Measurements from ENCODE around the gene LY6G6C.

DNA sequence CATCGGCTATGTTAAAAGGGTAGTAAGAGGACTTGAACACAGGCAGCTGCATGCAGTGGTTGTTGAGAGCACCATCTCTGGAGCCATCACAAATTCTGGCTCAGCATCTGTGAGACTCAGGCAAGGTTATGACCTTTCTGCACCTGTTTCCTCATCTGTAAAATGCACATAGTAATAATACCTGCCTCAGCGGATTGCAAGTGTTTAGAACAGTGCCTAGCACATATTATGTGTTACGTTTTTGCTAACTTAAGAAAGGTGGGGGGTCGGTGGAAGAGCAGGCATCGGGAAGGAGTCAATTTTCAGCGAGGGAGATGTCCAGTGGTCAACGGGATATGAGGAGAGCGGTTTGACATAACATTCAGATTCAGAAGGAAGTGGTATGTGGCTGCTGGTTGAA lies 43.6 kb downstream of the LY6G6C start:
- TF ChIP-seq EP300 (IDR thresholded peaks at IDR 0.05; ENCODE audit: borderline replicate concordance) (no peak), RAD21 (IDR thresholded peaks at IDR 0.05; ENCODE audit: low read depth) (no peak), YY1 (IDR thresholded peaks at IDR 0.05; ENCODE audit: low read depth) (no peak)
- TF ChIP-seq, protein P1, sequence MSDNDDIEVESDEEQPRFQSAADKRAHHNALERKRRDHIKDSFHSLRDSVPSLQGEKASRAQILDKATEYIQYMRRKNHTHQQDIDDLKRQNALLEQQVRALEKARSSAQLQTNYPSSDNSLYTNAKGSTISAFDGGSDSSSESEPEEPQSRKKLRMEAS (IDR thresholded peaks at IDR 0.05), result no peak
